ENCODE results near the gene CYTL1.

Gene CYTL1

DNA sequence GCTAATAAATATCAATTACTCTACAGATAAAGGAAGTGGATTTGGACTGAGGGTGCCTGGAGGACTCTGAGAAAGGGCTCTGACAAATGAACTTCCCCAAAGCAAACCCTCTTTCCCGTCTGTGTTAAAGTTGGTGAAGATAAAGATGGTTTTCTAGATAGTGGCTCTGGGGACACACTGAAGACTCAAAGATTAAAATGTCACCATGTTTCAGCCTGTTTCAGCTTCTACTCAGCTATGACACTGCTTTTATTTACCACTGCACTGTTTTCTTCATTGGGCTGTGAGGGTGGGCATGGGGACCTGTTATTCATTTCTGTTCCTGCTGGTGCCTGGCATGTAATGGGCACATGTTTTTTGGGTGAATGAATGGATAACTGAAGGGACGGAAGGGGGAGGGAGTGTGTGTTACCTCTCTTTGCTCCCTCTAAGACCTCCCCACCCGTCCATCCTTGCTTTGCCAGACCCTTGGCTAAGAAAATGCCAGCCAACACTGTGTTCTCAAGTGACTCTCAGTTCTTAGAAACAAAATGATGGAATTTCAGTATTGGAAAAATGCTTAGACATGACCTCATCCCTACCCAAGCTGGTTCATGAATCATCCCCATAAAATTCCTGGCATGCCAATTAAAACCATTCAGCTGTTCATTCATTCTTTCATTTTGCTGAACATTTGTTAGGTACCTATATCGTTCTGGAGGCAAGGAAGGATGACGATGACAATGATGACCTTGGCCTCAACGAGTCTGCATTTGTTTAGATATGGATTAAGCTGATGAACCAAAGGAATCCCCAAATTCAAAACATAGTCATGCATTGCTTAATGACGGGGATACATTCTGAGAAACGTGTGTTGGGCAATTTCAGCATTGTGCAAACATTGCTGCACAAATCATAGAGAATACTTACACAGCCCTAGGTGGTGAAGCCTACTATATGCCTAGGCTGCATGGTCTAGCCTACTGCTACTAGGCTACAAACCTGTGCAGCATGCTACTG is 18.6 kb upstream of the CYTL1 start:
- ChIA-PET POLR2A (interaction anchor here (1.4 kb wide), 1 partner anchor 13 kb away, joined by 4 read pairs; the partner anchor contains the start of gene STK32B), CTCF (interaction anchor here (3.3 kb wide), 1 partner anchor 12 kb away, joined by 19 read pairs; the partner anchor contains the start of gene STK32B)
- H3K4me3 ChIP-seq (ENCODE audit: low read depth, low read length), result no peak overlapping the region
- TF ChIP-seq CTCF (IDR thresholded peaks at IDR 0.05; ENCODE audit: insufficient read depth, low read length, missing control alignments), result no peak
- DNase-seq (ENCODE audit: low read depth, low spot score), result peak; percentile 96

DNA sequence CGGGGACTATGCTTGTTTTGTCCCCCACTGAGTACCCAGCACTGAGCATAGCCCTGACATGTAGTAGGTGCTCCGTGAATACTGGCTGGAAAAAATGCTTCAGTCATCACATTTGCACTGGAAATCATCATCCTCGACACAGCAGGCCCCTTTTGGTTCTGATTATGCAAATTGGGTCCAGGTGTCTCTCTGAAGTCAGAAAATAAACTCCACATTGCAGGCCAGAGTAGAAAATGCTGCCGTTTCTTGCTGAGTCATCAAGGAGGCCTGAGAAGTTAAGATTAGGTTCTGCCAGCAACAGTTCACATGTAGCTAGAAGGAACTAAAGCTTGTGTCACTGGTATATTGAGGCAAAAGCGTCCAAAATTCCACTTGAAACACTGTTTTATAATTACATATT is 17.0 kb upstream of the CYTL1 start:
- no peak for TF ChIP-seq CTCF (IDR thresholded peaks at IDR 0.05; ENCODE audit: insufficient read depth, low read length, missing control alignments)
- no peak overlapping the region for H3K4me3 ChIP-seq (ENCODE audit: low read depth, low read length)
- ChIA-PET CTCF (interaction anchor here (2.1 kb wide), 1 partner anchor 13 kb away, joined by 8 read pairs; no protein-coding TSS in a partner anchor), POLR2A (interaction anchor here (1.4 kb wide), 1 partner anchor 15 kb away, joined by 4 read pairs; the partner anchor contains the start of gene STK32B)
- DNase-seq (ENCODE audit: low read depth, low spot score), result no peak

- no peak for DNase-seq (ENCODE audit: low read depth, low spot score)
- H3K4me3 ChIP-seq (ENCODE audit: low read depth, low read length), result no peak overlapping the region
- ChIA-PET POLR2A (no interaction called here), CTCF (interaction anchor here (1.2 to 1.5 kb wide), 2 partner anchors 17 to 23 kb away, joined by 4 to 5 read pairs; partner anchors contain the start of gene STK32B)
- TF ChIP-seq CTCF (IDR thresholded peaks at IDR 0.05; ENCODE audit: insufficient read depth, low read length, missing control alignments), result no peak
These were observed 14.9 kb upstream of the CYTL1 start for GRCh38 chr4:5034206-5034605.

DNA sequence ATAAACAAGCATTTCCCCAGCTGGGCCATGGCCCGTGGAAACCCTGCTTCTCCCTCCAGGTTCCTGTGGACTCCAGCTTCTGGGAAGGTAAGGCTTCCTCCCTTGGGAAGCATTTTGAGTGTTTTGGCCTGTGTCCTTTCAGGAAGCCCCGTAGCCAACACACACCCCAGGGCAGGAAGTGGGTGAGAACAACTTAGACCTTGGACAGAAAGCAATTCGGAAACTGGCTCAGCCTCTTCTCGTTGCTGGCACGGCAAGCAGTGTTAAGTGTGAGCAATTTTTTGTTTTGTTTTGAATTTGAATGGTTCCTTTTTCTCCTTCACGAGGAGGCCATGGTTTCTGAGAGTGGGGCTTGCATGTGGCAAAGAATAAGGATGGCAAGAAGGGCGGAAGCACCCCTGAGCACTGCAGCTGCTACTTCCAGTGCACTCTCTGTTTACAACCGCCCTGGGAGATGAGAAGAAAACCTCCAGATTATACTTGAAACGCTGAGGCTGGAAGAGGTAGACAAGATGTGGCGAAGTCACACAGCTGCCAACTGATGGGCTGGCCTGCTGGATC is 14.1 kb upstream of the CYTL1 start:
- no peak overlapping the region for H3K4me3 ChIP-seq (ENCODE audit: low read depth, low read length)
- no peak for DNase-seq (ENCODE audit: low read depth, low spot score)

GRCh38 chr4:5032813-5033212 is 13.6 kb upstream of the CYTL1 start:
- no peak overlapping the region for H3K4me3 ChIP-seq (ENCODE audit: low read depth, low read length)
- TF ChIP-seq CTCF (IDR thresholded peaks at IDR 0.05; ENCODE audit: insufficient read depth, low read length, missing control alignments), result no peak
- no peak for DNase-seq (ENCODE audit: low read depth, low spot score)
- ChIA-PET POLR2A (no interaction called here), CTCF (interaction anchor here (0.6 kb wide), 1 partner anchor 15 kb away, joined by 3 read pairs; no protein-coding TSS in a partner anchor)

More for the DNA sequence above, 14.1 kb upstream of the CYTL1 start:
- no peak for TF ChIP-seq CTCF (IDR thresholded peaks at IDR 0.05; ENCODE audit: insufficient read depth, low read length, missing control alignments)
- ChIA-PET CTCF (interaction anchor here (0.6 to 1.5 kb wide), 3 partner anchors 14 to 22 kb away, joined by 3 to 5 read pairs (median 4); partner anchors contain the start of gene STK32B), POLR2A (no interaction called here)

DNA sequence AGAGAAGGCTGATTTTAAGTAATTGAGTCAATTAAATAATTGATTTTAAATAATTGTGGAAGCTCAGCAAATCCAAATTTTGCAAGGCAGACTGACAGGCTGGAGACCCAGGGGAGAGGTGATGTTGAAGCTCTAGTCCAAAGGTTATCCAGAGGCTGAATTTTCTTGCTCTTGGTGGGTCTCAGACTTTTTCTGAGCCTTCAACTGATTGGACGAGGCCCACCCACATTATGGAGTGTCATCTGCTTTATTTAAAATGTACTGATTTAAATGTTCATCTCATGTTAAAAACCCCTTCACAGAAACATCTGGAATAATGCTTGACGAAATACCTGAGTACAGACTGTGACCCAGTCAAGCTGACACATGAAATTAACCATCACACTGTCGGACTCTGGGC is 11.7 kb upstream of the CYTL1 start:
- H3K4me3 ChIP-seq (ENCODE audit: low read depth, low read length), result no peak overlapping the region
- ChIA-PET POLR2A (no interaction called here), CTCF (no interaction called here)
- no peak for DNase-seq (ENCODE audit: low read depth, low spot score)
- TF ChIP-seq CTCF (IDR thresholded peaks at IDR 0.05; ENCODE audit: insufficient read depth, low read length, missing control alignments), result no peak
